HCT116 (cell line): ENCODE data around the gene TOPBP1. TPM values are rescaled to one million over a fixed set of nuclear protein-coding genes. Genes with fewer than 3 reads are reported as not detected.

Experiments used
- ATAC-seq: fragments of 200-7000 bp; cut with Tn5 transposase; 2 replicates; pipeline ENCODE4 v1.9.1; 2020; ENCODE audit warnings: mild to moderate bottlenecking, moderate library complexity
- BruUV-seq: library from RNA; stranded (reverse); fragments of 400-500 nt; replicated peaks from 2 replicates; lab custom pipeline; 2021; lab: Mats Ljungman, UMichigan
- CTCF ChIA-PET: fragments of 300-600 bp; sonication (Branson Sonifier 250); formaldehyde crosslinking; loops from one replicate; lab custom pipeline; 2021; ENCODE audit warnings: antibody characterized with exemption; lab: Charles Lee
- POLR2A ChIA-PET: fragments of 300-600, 350-600 bp; sonication (Branson Sonifier 250); formaldehyde crosslinking; loops from one replicate; lab custom pipeline; 2021; ENCODE audit warnings: antibody characterized with exemption; lab: Charles Lee
- RAD21 ChIA-PET, 2 experiments: fragments of 300-600 bp; sonication (Branson Sonifier 250); formaldehyde crosslinking; loops; one replicate each; lab custom pipeline; 2023; ENCODE audit warnings: low total read pairs in 2 of 2; ENCODE audit not compliant: uncharacterized antibody in 2 of 2, unreplicated experiment in 2 of 2, low non-redundant PET in 1 of 2; lab: Charles Lee
- DNase-seq: peaks from one replicate; pipeline ENCODE4 v3.0.0-alpha.2; 2010; ENCODE audit warnings: low read depth, low spot score
- H2AFZ ChIP-seq: fragments of 200-600 bp; shearing (Covaris generic), sonication (generic); 2 replicates; pipeline ENCODE4 v1.6.1; 2017; ENCODE audit warnings: low read depth, mixed run types, mixed read lengths, antibody characterized with exemption, low read length; ENCODE audit not compliant: poor library complexity, severe bottlenecking
- H3K27ac ChIP-seq: 2 replicates; pipeline ENCODE4 v1.5.1; 2012; ENCODE audit warnings: low read depth, low read length
- H3K27me3 ChIP-seq: fragments of 200-600 bp; sonication (generic); 2 replicates; pipeline ENCODE4 v1.6.1; 2016; ENCODE audit warnings: mixed run types, low read length, mixed read lengths; ENCODE audit not compliant: insufficient read depth
- H3K36me3 ChIP-seq, 2 experiments: fragments of 200-500 bp in 1 of 2; fragments of 200-600 bp in 1 of 2; sonication (Bioruptor generic) in 1 of 2; sonication (generic) in 1 of 2; 2 replicates each; pipeline versions ENCODE4 v1.5.1 to v1.6.1; 2014 to 2016; ENCODE audit warnings: low read length in 2 of 2, inconsistent platforms in 1 of 2, mixed read lengths in 1 of 2, mixed run types in 1 of 2; ENCODE audit not compliant: insufficient read depth in 2 of 2, control insufficient read depth in 1 of 2
- H3K4me1 ChIP-seq, 2 experiments: fragments of 200-600 bp in 1 of 2; sonication (generic) in 1 of 2; 2 replicates each; pipeline versions ENCODE4 v1.5.1 to v1.6.1; 2012 to 2017; ENCODE audit warnings: low read length in 2 of 2, inconsistent platforms in 1 of 2, mild to moderate bottlenecking in 1 of 2, mixed read lengths in 1 of 2, mixed run types in 1 of 2, moderate library complexity in 1 of 2; ENCODE audit not compliant: insufficient read depth in 2 of 2, control insufficient read depth in 1 of 2
- H3K4me2 ChIP-seq: fragments of 200-600 bp; sonication (generic); 2 replicates; pipeline ENCODE4 v1.6.1; 2017; ENCODE audit warnings: mixed run types, low read length, mixed read lengths
- H3K4me3 ChIP-seq, 2 experiments: fragments of 200-600 bp in 1 of 2; sonication (generic) in 1 of 2; replicated peaks in 1 of 2; 2 replicates each; pipeline ENCODE4 v1.5.1; 2011 to 2016; ENCODE audit warnings: low read length in 2 of 2, control low read depth in 1 of 2, low read depth in 1 of 2, mild to moderate bottlenecking in 1 of 2, mixed read lengths in 1 of 2, mixed run types in 1 of 2
- H3K79me2 ChIP-seq: fragments of 200-600 bp; sonication (generic); 2 replicates; pipeline ENCODE4 v1.6.1; 2017; ENCODE audit warnings: mild to moderate bottlenecking, mixed run types, low read length, moderate library complexity, mixed read lengths; ENCODE audit not compliant: insufficient read depth
- H3K9ac ChIP-seq: fragments of 200-600 bp; sonication (generic); 2 replicates; pipeline ENCODE4 v1.6.1; 2016; ENCODE audit warnings: low read length, mixed read lengths
- H3K9me2 ChIP-seq: fragments of 200-600 bp; sonication (generic), shearing (Covaris generic); 2 replicates; pipeline ENCODE4 v1.6.1; 2017; ENCODE audit warnings: mixed run types, mild to moderate bottlenecking, moderate library complexity; ENCODE audit not compliant: insufficient read depth
- H3K9me3 ChIP-seq, 2 experiments: fragments of 200-500 bp in 1 of 2; fragments of 200-600 bp in 1 of 2; sonication (Bioruptor generic) in 1 of 2; sonication (generic) in 1 of 2; 2 replicates each; pipeline ENCODE4 v1.6.1; 2014 to 2017; ENCODE audit warnings: low read length in 2 of 2, mixed read lengths in 2 of 2, inconsistent platforms in 1 of 2, low read depth in 1 of 2, mild to moderate bottlenecking in 1 of 2, mixed run types in 1 of 2, moderate library complexity in 1 of 2; ENCODE audit not compliant: control insufficient read depth in 1 of 2, insufficient read depth in 1 of 2
- H4K20me1 ChIP-seq: fragments of 200-600 bp; sonication (generic), shearing (Covaris generic); 2 replicates; pipeline ENCODE4 v1.6.1; 2017; ENCODE audit warnings: mixed run types, mild to moderate bottlenecking, moderate library complexity; ENCODE audit not compliant: insufficient read depth
- ATF3 ChIP-seq: IDR thresholded peaks from 2 replicates; pipeline ENCODE4 v1.6.1; 2012
- CEBPB ChIP-seq: IDR thresholded peaks from 2 replicates; pipeline ENCODE4 v1.6.1; 2012; ENCODE audit warnings: low read depth
- EGR1 ChIP-seq: IDR thresholded peaks from 2 replicates; pipeline ENCODE4 v1.6.1; 2012; ENCODE audit warnings: low read depth
- EZH2 ChIP-seq: fragments of 200-600 bp; sonication (generic); IDR thresholded peaks from 2 replicates; pipeline ENCODE4 v1.6.1; 2017; ENCODE audit warnings: antibody characterized with exemption, mixed run types
- EZH2phosphoT487 ChIP-seq: fragments of 200-600 bp; IDR thresholded peaks from 2 replicates; pipeline ENCODE4 v1.6.1; 2018; ENCODE audit warnings: antibody characterized with exemption, borderline replicate concordance
- REST ChIP-seq: IDR thresholded peaks from 2 replicates; pipeline ENCODE4 v1.6.1; 2012; ENCODE audit warnings: low read depth
- SP1 ChIP-seq: IDR thresholded peaks from 2 replicates; pipeline ENCODE4 v1.6.1; 2012; ENCODE audit warnings: low read depth
- TCF7L2 ChIP-seq: IDR thresholded peaks from 2 replicates; pipeline ENCODE4 v1.7.0; 2011; ENCODE audit warnings: borderline replicate concordance, inconsistent platforms; ENCODE audit not compliant: insufficient read depth, insufficient read length; ENCODE audit errors: extremely low read depth
- YY1 ChIP-seq: IDR thresholded peaks from 2 replicates; pipeline ENCODE4 v1.6.1; 2011; ENCODE audit warnings: low read length, low read depth, moderate library complexity, mild to moderate bottlenecking; ENCODE audit not compliant: insufficient replicate concordance; ENCODE audit errors: extremely low read depth
- ZNF274 ChIP-seq: fragments of 200-500 bp; sonication (Bioruptor generic); IDR thresholded peaks from 2 replicates; pipeline ENCODE4 v1.6.1; 2014; ENCODE audit warnings: mild to moderate bottlenecking, low read depth, low read length, inconsistent platforms
- intact Hi-C: fragments of 100-400 bp; cut with micrococcal nuclease; formaldehyde crosslinking; loops from 2 replicates; pipeline ENCODE4 v1.10.0; 2022
- total RNA-seq: library from RNA; stranded (reverse); gene quantifications from one replicate; pipeline ENCODE4 v1.2.1, GENCODE V29; 2021; ENCODE audit not compliant: unreplicated experiment
- TF ChIP-seq, protein P1 (sequence below): IDR thresholded peaks from 2 replicates; pipeline ENCODE4 v1.6.1; 2011; ENCODE audit warnings: mild to moderate bottlenecking, low read length, moderate library complexity; ENCODE audit not compliant: insufficient replicate concordance; ENCODE audit errors: extremely low read depth

The TOPBP1 gene
- total RNA-seq, 1 experiment from 2014 or later, result 42.2 TPM

- H3K9ac ChIP-seq, result no peak overlapping the region
- no peaks in the 10 kb centered on the region for H4K20me1 ChIP-seq
- peaks cover 14% of the 10 kb centered on the region; the same call in 1 of the 2 replicates for H3K27me3 ChIP-seq
- ChIA-PET CTCF (no interaction called here), RAD21 (no interaction called here), POLR2A (no interaction called here)
- H3K4me2 ChIP-seq, result no peak overlapping the region
- no peak overlapping the region for H3K4me3 ChIP-seq
- no peaks in the 10 kb centered on the region for H3K79me2 ChIP-seq
- no peaks in the 10 kb centered on the region for H3K9me2 ChIP-seq
- H3K27ac ChIP-seq, result no peak overlapping the region
- DNase-seq (no peak), ATAC-seq (no peak)
- no TSS peak for BruUV-seq
- no peaks in the 10 kb centered on the region for H3K36me3 ChIP-seq
- H2AFZ ChIP-seq, result no peak overlapping the region
- intact Hi-C loops, result no loop called here
- H3K9me3 ChIP-seq, result no peaks in the 10 kb centered on the region
- H3K4me1 ChIP-seq, result no peaks in the 10 kb centered on the region
- no peak for TF ChIP-seq EZH2phosphoT487
- no peak for TF ChIP-seq ZNF274
- no peak for TF ChIP-seq CEBPB
- no peak for TF ChIP-seq TCF7L2
- TF ChIP-seq ATF3, result no peak
- TF ChIP-seq, protein P1, sequence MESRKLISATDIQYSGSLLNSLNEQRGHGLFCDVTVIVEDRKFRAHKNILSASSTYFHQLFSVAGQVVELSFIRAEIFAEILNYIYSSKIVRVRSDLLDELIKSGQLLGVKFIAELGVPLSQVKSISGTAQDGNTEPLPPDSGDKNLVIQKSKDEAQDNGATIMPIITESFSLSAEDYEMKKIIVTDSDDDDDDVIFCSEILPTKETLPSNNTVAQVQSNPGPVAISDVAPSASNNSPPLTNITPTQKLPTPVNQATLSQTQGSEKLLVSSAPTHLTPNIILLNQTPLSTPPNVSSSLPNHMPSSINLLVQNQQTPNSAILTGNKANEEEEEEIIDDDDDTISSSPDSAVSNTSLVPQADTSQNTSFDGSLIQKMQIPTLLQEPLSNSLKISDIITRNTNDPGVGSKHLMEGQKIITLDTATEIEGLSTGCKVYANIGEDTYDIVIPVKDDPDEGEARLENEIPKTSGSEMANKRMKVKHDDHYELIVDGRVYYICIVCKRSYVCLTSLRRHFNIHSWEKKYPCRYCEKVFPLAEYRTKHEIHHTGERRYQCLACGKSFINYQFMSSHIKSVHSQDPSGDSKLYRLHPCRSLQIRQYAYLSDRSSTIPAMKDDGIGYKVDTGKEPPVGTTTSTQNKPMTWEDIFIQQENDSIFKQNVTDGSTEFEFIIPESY, result no peak
- no peak for TF ChIP-seq REST
- TF ChIP-seq EZH2, result no peak
- no peak for TF ChIP-seq YY1
- no peak for TF ChIP-seq EGR1
- no peak for TF ChIP-seq SP1
These were observed 40.0 kb upstream of the TOPBP1 start for GRCh38 chr3:133701435-133702358.
